ENCODE data around the gene LDB2. TPM values are rescaled to one million over a fixed set of nuclear protein-coding genes. Genes with fewer than 3 reads are reported as not detected.

Gene LDB2
- total RNA-seq, 1 experiment from 2014 or later = not detected

DNA sequence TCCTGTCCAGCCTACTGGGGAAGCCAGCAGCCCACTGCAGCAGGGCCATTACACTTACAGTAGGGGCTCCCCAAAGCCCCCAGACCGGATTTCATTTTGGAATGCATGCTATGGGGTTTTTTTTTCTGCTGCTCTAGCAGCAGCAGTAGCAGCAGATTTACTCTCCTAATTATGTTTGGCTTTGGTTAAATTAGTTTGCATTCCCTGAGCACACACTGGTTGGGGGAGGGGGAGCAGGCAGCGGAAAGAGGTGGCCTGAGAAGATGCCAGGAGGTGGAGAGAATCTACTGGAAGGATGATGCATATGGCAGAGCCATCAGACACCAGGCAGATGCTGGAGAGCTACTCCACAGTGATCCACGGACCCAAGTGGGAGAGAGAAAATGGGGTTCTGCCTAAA, 109.6 kb downstream of the LDB2 start:
- Mint-ChIP-seq H3K9me3 (ENCODE audit: low read depth, unreplicated experiment) (no peaks in the 10 kb centered on the region), H3K27ac (ENCODE audit: unreplicated experiment) (no peak overlapping the region), H3K36me3 (ENCODE audit: insufficient read depth, unreplicated experiment) (no peaks in the 10 kb centered on the region), H3K4me1 (ENCODE audit: low read depth, unreplicated experiment) (no peaks in the 10 kb centered on the region), H3K27me3 (ENCODE audit: unreplicated experiment) (no peaks in the 10 kb centered on the region), H3K4me3 (ENCODE audit: low read depth, unreplicated experiment) (no peak overlapping the region)
- intact Hi-C loops (cut with micrococcal nuclease; ENCODE audit: unreplicated experiment) = no loop called here
- no TSS peak for BruUV-seq (replicated peaks)
- DNase-seq = no peak
- CTCF ChIA-PET = no interaction called here
- TF ChIP-seq, protein P1, sequence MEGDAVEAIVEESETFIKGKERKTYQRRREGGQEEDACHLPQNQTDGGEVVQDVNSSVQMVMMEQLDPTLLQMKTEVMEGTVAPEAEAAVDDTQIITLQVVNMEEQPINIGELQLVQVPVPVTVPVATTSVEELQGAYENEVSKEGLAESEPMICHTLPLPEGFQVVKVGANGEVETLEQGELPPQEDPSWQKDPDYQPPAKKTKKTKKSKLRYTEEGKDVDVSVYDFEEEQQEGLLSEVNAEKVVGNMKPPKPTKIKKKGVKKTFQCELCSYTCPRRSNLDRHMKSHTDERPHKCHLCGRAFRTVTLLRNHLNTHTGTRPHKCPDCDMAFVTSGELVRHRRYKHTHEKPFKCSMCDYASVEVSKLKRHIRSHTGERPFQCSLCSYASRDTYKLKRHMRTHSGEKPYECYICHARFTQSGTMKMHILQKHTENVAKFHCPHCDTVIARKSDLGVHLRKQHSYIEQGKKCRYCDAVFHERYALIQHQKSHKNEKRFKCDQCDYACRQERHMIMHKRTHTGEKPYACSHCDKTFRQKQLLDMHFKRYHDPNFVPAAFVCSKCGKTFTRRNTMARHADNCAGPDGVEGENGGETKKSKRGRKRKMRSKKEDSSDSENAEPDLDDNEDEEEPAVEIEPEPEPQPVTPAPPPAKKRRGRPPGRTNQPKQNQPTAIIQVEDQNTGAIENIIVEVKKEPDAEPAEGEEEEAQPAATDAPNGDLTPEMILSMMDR (IDR thresholded peaks at IDR 0.05; ENCODE audit: unreplicated experiment) = no peak

DNA sequence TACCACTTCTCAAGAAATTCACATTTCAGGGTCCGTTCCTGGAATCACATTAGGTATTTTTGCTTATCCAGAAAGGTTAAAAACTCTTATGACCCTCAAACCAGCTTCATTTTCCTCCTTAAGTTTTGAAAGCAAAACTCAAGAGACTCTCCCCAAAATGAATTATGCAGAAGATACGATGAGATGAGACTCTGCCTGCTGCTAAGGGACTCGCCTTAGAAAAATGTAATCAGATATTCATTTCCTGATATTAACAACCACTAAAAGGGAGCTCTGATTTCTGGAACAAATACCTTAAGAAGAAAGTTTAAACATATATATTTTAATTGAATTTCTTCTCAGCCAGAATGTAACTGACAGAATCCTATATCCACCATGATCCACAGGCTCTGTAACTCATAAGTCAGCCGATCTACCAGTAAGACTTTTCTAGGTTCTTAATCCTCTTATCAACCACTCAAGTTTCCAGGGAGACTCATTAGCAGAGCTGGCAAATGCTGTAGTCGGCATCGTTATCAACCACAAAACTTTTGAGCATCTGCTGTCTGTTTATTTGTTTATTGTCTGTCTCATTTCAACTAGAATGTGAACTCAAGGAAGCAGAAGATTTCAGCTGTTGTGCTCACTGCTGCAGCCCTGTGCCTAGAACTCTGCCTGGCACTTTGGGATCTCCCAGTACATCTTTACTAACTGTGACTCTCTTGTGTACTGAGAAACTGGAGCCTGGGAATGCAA, 112.5 kb downstream of the LDB2 start:
- CTCF ChIA-PET = no interaction called here
- no TSS peak for BruUV-seq (replicated peaks)
- no peaks in the 10 kb centered on the region for H3K36me3 Mint-ChIP-seq (ENCODE audit: insufficient read depth, unreplicated experiment)
- no peak overlapping the region for H3K27ac Mint-ChIP-seq (ENCODE audit: unreplicated experiment)
- intact Hi-C loops (cut with micrococcal nuclease; ENCODE audit: unreplicated experiment) = no loop called here
- DNase-seq = no peak
- H3K27me3 Mint-ChIP-seq (ENCODE audit: unreplicated experiment) = no peaks in the 10 kb centered on the region
- no peaks in the 10 kb centered on the region for H3K9me3 Mint-ChIP-seq (ENCODE audit: low read depth, unreplicated experiment)
- H3K4me1 Mint-ChIP-seq (ENCODE audit: low read depth, unreplicated experiment) = no peaks in the 10 kb centered on the region
- no peak overlapping the region for H3K4me3 Mint-ChIP-seq (ENCODE audit: low read depth, unreplicated experiment)
- TF ChIP-seq, protein P1 (IDR thresholded peaks at IDR 0.05; ENCODE audit: unreplicated experiment) = no peak

DNA sequence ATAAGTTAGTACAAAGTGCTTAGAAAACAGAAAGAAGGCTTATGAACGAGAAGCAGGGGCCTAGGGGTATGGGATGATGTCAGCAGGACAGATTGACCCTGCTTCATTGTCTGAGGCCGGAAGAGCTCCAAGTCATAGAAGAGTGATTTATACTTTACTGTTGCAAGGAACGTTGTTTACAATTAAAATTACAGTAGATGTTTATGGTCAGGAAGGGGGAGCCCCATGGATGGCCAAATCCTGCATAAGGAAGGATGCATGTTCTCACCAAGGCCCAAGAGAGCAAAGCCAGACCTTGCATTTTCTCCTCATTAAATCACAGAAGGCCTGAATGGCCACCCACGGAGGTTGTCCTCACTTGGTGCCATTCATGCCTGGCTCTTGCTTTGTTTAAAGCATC, 115.3 kb downstream of the LDB2 start:
- no TSS peak for BruUV-seq (replicated peaks)
- no peak overlapping the region for H3K27ac Mint-ChIP-seq (ENCODE audit: unreplicated experiment)
- no peak overlapping the region for H3K4me3 Mint-ChIP-seq (ENCODE audit: low read depth, unreplicated experiment)

DNA sequence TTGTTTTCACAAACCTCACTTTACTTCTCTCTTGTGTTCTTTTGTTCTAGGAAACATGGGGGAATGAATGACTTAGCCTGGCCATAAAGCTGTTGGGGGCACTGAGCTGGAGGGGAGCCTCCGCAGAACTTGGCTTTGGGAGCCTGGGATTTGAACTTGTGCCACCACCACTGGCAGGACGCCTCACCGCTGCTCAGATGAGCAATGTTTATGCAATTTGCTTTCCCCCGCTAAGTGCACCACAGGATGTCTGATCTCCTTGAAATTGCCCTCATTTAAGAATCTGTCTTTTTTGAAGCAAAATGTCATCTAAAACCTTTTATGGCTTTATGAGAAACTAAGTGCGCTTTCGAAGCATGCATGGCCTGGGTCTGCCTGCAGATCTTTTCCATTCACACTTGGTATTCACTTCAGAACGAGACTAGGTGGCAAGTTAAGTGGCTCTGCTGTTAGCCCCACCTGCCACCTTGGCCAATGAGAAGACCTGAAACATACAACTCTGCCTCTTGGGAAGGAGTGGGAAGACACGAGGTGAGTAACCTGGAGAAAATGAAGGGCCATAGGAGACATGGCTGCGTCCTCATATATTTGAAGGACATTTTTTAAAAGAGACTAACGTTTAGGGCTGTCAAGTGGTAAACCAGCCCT, 119.3 kb downstream of the LDB2 start:
- Mint-ChIP-seq H3K9me3 (ENCODE audit: low read depth, unreplicated experiment) (no peaks in the 10 kb centered on the region), H3K36me3 (ENCODE audit: insufficient read depth, unreplicated experiment) (no peaks in the 10 kb centered on the region), H3K4me3 (ENCODE audit: low read depth, unreplicated experiment) (no peak overlapping the region), H3K27me3 (ENCODE audit: unreplicated experiment) (no peaks in the 10 kb centered on the region), H3K4me1 (ENCODE audit: low read depth, unreplicated experiment) (no peaks in the 10 kb centered on the region), H3K27ac (ENCODE audit: unreplicated experiment) (no peak overlapping the region)
- DNase-seq = no peak
- intact Hi-C loops (cut with micrococcal nuclease; ENCODE audit: unreplicated experiment) = no loop called here
- CTCF ChIA-PET = no interaction called here
- TF ChIP-seq, protein P1 (IDR thresholded peaks at IDR 0.05; ENCODE audit: unreplicated experiment) = no peak
- no TSS peak for BruUV-seq (replicated peaks)

More for the DNA sequence above, 115.3 kb downstream of the LDB2 start:
- CTCF ChIA-PET = no interaction called here
- Mint-ChIP-seq H3K9me3 (ENCODE audit: low read depth, unreplicated experiment) (no peaks in the 10 kb centered on the region), H3K27me3 (ENCODE audit: unreplicated experiment) (no peaks in the 10 kb centered on the region), H3K36me3 (ENCODE audit: insufficient read depth, unreplicated experiment) (no peaks in the 10 kb centered on the region), H3K4me1 (ENCODE audit: low read depth, unreplicated experiment) (no peaks in the 10 kb centered on the region)
- intact Hi-C loops (cut with micrococcal nuclease; ENCODE audit: unreplicated experiment) = no loop called here
- TF ChIP-seq, protein P1 (IDR thresholded peaks at IDR 0.05; ENCODE audit: unreplicated experiment) = no peak
- no peak for DNase-seq

All from Calu3 (cell line).